Peyer's patch (tissue), 4 donors: ENCODE measurements around the gene AFF2.

Experiments used
- POLR2A ChIP-seq, 2 donors: fragments of 450-650 bp; IDR thresholded peaks; one replicate each; pipeline ENCODE4 v1.5.1; 2017; ENCODE audit warnings: antibody characterized with exemption in 2 of 2, mild to moderate bottlenecking in 2 of 2, moderate library complexity in 2 of 2
- TF ChIP-seq, protein P1 (sequence below), 6 experiments: fragments of 450-650 bp in 4 of 6; fragments of 200-600 bp in 2 of 6; sonication (generic) in 1 of 6; IDR thresholded peaks; one replicate each; pipeline ENCODE4 v1.5.1; 2017 to 2019; ENCODE audit warnings: antibody characterized with exemption in 6 of 6, mild to moderate bottlenecking in 3 of 6, moderate library complexity in 1 of 6

DNA sequence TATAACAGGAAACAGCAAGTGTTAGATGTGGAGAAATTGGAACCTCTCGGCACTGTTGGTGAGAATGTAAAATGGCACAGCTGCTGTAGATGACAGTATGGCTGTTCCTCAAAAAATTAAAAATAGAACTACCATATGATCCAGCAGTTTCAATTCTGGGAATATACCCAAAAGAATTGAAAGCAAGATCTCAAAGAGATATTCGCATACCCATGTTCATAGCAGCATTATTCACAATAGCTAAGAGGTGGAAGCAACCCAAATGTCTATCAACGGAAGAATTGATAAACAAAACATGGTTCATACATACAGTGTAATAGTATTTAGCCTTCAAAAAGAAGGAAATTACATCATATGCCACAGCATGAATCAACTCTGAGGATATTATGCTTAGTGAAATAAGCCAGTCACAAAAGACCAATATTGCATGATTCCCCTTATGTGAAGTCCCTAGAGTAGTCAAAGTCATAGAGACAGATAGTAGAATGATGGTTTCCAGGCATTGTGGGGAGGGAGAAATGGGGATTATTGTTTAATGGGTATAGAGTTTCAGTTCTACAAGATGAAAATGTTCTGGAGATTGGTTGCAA is 537.0 kb downstream of the AFF2 start:
- TF ChIP-seq, protein P1, sequence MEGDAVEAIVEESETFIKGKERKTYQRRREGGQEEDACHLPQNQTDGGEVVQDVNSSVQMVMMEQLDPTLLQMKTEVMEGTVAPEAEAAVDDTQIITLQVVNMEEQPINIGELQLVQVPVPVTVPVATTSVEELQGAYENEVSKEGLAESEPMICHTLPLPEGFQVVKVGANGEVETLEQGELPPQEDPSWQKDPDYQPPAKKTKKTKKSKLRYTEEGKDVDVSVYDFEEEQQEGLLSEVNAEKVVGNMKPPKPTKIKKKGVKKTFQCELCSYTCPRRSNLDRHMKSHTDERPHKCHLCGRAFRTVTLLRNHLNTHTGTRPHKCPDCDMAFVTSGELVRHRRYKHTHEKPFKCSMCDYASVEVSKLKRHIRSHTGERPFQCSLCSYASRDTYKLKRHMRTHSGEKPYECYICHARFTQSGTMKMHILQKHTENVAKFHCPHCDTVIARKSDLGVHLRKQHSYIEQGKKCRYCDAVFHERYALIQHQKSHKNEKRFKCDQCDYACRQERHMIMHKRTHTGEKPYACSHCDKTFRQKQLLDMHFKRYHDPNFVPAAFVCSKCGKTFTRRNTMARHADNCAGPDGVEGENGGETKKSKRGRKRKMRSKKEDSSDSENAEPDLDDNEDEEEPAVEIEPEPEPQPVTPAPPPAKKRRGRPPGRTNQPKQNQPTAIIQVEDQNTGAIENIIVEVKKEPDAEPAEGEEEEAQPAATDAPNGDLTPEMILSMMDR (IDR thresholded peaks at IDR 0.05) = no peak
- TF ChIP-seq POLR2A (IDR thresholded peaks at IDR 0.05) = no peak
